Stomach (tissue), 9 donors: ENCODE measurements around the gene C11orf58. TPM values are rescaled to one million over a fixed set of nuclear protein-coding genes. Genes with fewer than 3 reads are reported as not detected.

ENCODE experiments used
- DNase-seq, 2 donors: peaks; one replicate each; pipeline versions ENCODE4 v3.0.0 to v3.0.0-alpha.2; 2013 to 2019
- H3K27ac ChIP-seq, 5 donors: fragments of 200-600 bp in 4 of 5; sonication (generic) in 4 of 5; one replicate each; pipeline ENCODE4 v1.5.1; 2013 to 2019; ENCODE audit warnings: mild to moderate bottlenecking in 1 of 5, moderate library complexity in 1 of 5
- H3K27me3 ChIP-seq, 3 donors: fragments of 200-600 bp; sonication (generic); one replicate each; pipeline ENCODE4 v1.5.1; 2017 to 2019; ENCODE audit warnings: mixed run types in 1 of 3
- H3K36me3 ChIP-seq, 4 donors: fragments of 200-600 bp; sonication (generic); 1 replicate in 3 of 4; 2 replicates in 1 of 4; pipeline ENCODE4 v1.5.1; 2016 to 2019
- H3K4me1 ChIP-seq, 4 donors: fragments of 200-600 bp; sonication (generic); one replicate each; pipeline ENCODE4 v1.5.1; 2016 to 2019
- H3K4me3 ChIP-seq, 4 donors: fragments of 200-600 bp; sonication (generic) in 3 of 4; one replicate each; pipeline ENCODE4 v1.5.1; 2016 to 2019; ENCODE audit warnings: mild to moderate bottlenecking in 1 of 4
- H3K9me3 ChIP-seq, 4 donors: fragments of 200-600 bp; sonication (generic); one replicate each; pipeline ENCODE4 v1.5.1; 2016 to 2019
- CTCF ChIP-seq, 7 experiments: fragments of 450-650 bp in 4 of 7; fragments of 200-600 bp in 3 of 7; sonication (generic) in 3 of 7; IDR thresholded peaks; one replicate each; pipeline ENCODE4 v1.5.1; 2016 to 2019; ENCODE audit warnings: antibody characterized with exemption in 7 of 7, control low read depth in 2 of 7, mild to moderate bottlenecking in 1 of 7
- EP300 ChIP-seq: sonication (generic); formaldehyde crosslinking; IDR thresholded peaks from one replicate; pipeline ENCODE4 v1.6.1; 2017; ENCODE audit warnings: antibody characterized with exemption
- POLR2A ChIP-seq, 4 donors: fragments of 450-650 bp; IDR thresholded peaks; one replicate each; pipeline ENCODE4 v1.6.1; 2016; ENCODE audit warnings: antibody characterized with exemption in 4 of 4, control low read depth in 2 of 4, mild to moderate bottlenecking in 1 of 4, moderate library complexity in 1 of 4
- POLR2AphosphoS5 ChIP-seq, 3 donors: sonication (generic); formaldehyde crosslinking; IDR thresholded peaks; one replicate each; pipeline ENCODE4 v1.6.1; 2016; ENCODE audit warnings: antibody characterized with exemption in 3 of 3
- WGBS, 5 donors: extraction: QIAGEN DNeasy Blood & Tissue Kit in 3 of 5; methylation state at CpG; one replicate each; pipeline versions ENCODE4 v1.1.5 to v1.1.7; 2013 to 2018; 5-methylcytosine and 5-hydroxymethylcytosine counted together
- intact Hi-C: fragments of 100-400 bp; cut with DNase I; formaldehyde crosslinking; loops from one replicate; pipeline ENCODE4 v1.15.1; 2023; ENCODE audit warnings: low total_unique reads
- polyA plus RNA-seq, 3 donors: library from polyadenylated mRNA; stranded (reverse); fragments of 200-250 nt; gene quantifications; one replicate each; pipeline ENCODE4 v1.2.3, GENCODE V29; 2013
- total RNA-seq, 5 donors: library from RNA; depleted of rRNA; stranded (reverse); fragments of >200 nt; gene quantifications; one replicate each; pipeline versions ENCODE4 v1.1.0 to v1.2.3, GENCODE V29; 2014 to 2016
- donor health status: healthy with polysubstance abuse.
- donor health status: Bipolar disorder and iron deficiency.
- donor health status: healthy.

The C11orf58 gene
- total and polyA plus RNA-seq, 8 donors: 86.2 to 336 (median 132) TPM

- Histone ChIP-seq H3K36me3 (peaks cover 3 to 37% (median 14%) of the 10 kb centered on the region in 4 donors), H3K9me3 (no peaks in the 10 kb centered on the region), H3K27me3 (no peaks in the 10 kb centered on the region), H3K27ac (no peak overlapping the region), H3K4me1 (peaks cover 11 to 41% (median 25%) of the 10 kb centered on the region in 4 donors), H3K4me3 (no peak overlapping the region)
- DNase-seq: no peak
- TF ChIP-seq POLR2AphosphoS5 (IDR thresholded peaks at IDR 0.05) (no peak), EP300 (no peak), POLR2A (IDR thresholded peaks at IDR 0.05) (no peak), CTCF (IDR thresholded peaks at IDR 0.05) (no peak)
- intact Hi-C loops: no loop called here
- 84 to 96% (median 91%) methylated on average over 5 to 22 of the region's 22 CpGs for WGBS, 5 donors
These were observed 44.9 kb downstream of the C11orf58 start for GRCh38 chr11:16783321-16783801.

GRCh38 chr11:16784097-16784496, 45.6 kb downstream of the C11orf58 start:
- WGBS, 5 donors: 68 to 83% (median 75%) methylated on average over 2 of the region's 2 CpGs
- intact Hi-C loops: no loop called here
- Histone ChIP-seq H3K4me3 (no peak overlapping the region), H3K4me1 (peaks cover 11 to 49% (median 29%) of the 10 kb centered on the region in 4 donors), H3K27ac (no peak overlapping the region), H3K9me3 (no peaks in the 10 kb centered on the region), H3K36me3 (peaks cover 3 to 36% (median 13%) of the 10 kb centered on the region in 4 donors), H3K27me3 (no peaks in the 10 kb centered on the region)
- DNase-seq: no peak
- TF ChIP-seq POLR2A (IDR thresholded peaks at IDR 0.05) (no peak), POLR2AphosphoS5 (IDR thresholded peaks at IDR 0.05) (no peak), EP300 (no peak), CTCF (IDR thresholded peaks at IDR 0.05) (no peak)

GRCh38 chr11:16784666-16785065, 46.2 kb downstream of the C11orf58 start:
- WGBS, 5 donors: 61 to 75% (median 73%) methylated on average over 2 of the region's 2 CpGs

DNA sequence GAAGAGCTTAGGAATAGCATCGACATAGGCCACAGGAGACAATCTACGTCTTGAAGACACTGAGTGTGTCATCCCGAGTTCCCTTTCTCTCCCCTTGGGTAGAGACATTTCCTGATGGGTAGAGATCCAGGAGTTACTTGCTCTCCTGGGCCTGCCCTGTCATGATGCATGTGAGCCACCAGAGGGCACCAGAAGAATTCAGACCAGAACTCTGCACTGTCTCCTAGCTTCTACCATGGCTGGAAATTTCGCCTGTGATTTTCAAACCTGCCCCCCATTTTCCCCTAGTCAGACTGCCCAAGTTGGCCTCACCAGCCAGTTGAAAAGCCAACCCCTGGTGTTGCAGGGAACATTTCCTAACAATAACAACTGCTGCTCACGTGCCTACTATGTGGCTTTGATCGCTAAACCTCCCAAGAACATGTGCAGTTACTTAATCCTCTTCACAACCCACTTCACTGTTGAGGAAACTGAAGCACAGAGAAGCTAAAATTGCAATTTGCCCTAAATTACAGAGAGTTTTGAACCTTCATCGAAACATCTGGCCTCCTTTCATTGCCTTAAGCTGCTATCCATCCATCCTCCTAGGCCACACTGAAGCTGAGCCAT, 47.2 kb downstream of the C11orf58 start:
- no peak overlapping the region for H3K27ac ChIP-seq
- intact Hi-C loops: no loop called here
- H3K4me1 ChIP-seq: peaks cover 11 to 49% (median 26%) of the 10 kb centered on the region in 4 donors

More at GRCh38 chr11:16784666-16785065, 46.2 kb downstream of the C11orf58 start:
- TF ChIP-seq POLR2AphosphoS5 (IDR thresholded peaks at IDR 0.05): no peak
- TF ChIP-seq EP300: no peak
- no peak for TF ChIP-seq CTCF (IDR thresholded peaks at IDR 0.05)
- TF ChIP-seq POLR2A (IDR thresholded peaks at IDR 0.05): no peak
- Histone ChIP-seq H3K9me3 (no peaks in the 10 kb centered on the region), H3K4me1 (peaks cover 11 to 49% (median 28%) of the 10 kb centered on the region in 4 donors), H3K27me3 (no peaks in the 10 kb centered on the region), H3K36me3 (peaks cover 3 to 41% (median 19%) of the 10 kb centered on the region in 4 donors), H3K4me3 (no peak overlapping the region), H3K27ac (no peak overlapping the region)
- intact Hi-C loops: no loop called here
- no peak for DNase-seq

More for the DNA sequence above, 47.2 kb downstream of the C11orf58 start:
- 49 to 60% (median 57%) methylated on average over 7 of the region's 7 CpGs for WGBS, 5 donors
- Histone ChIP-seq H3K27me3 (no peaks in the 10 kb centered on the region), H3K36me3 (peaks cover 4 to 51% (median 29%) of the 10 kb centered on the region in 4 donors), H3K4me3 (no peak overlapping the region), H3K9me3 (no peaks in the 10 kb centered on the region)
- DNase-seq: peak; percentile 71 to 88
- TF ChIP-seq CTCF (IDR thresholded peaks at IDR 0.05) (peak in 5 of 7 experiments; percentile 46 to 87 (median 79)), POLR2A (IDR thresholded peaks at IDR 0.05) (no peak), EP300 (no peak), POLR2AphosphoS5 (IDR thresholded peaks at IDR 0.05) (peak in 1 of 3 donors; percentile 26)
